Spleen (tissue), 11 donors: Measurements from ENCODE around the gene PSMB1. TPM values are rescaled to one million over a fixed set of nuclear protein-coding genes. Genes with fewer than 3 reads are reported as not detected.

Experiments
- DNase-seq: peaks from one replicate; pipeline ENCODE4 v3.0.0-alpha.2; 2020
- H3K27ac ChIP-seq, 8 donors: fragments of 200-600 bp; sonication (generic) in 7 of 8; 1 replicate in 4 of 8; 2 replicates in 4 of 8; pipeline versions ENCODE4 v1.5.0 to v1.8.0; 2016 to 2021; ENCODE audit warnings: inconsistent platforms in 4 of 8, mild to moderate bottlenecking in 4 of 8, moderate library complexity in 1 of 8
- H3K27me3 ChIP-seq, 7 donors: fragments of 200-600 bp; sonication (generic) in 6 of 7; replicated peaks in 1 of 7; 1 replicate in 4 of 7; 2 replicates in 3 of 7; pipeline versions ENCODE4 v1.5.0 to v1.8.0; 2016 to 2021; ENCODE audit warnings: inconsistent platforms in 3 of 7, mild to moderate bottlenecking in 1 of 7
- H3K36me3 ChIP-seq, 6 donors: fragments of 200-600 bp; sonication (generic) in 5 of 6; 1 replicate in 4 of 6; 2 replicates in 2 of 6; pipeline versions ENCODE4 v1.5.0 to v1.8.0; 2016 to 2021; ENCODE audit warnings: inconsistent platforms in 2 of 6
- H3K4me1 ChIP-seq, 6 donors: fragments of 200-600 bp; sonication (generic) in 5 of 6; 1 replicate in 3 of 6; 2 replicates in 3 of 6; pipeline versions ENCODE4 v1.5.0 to v1.8.0; 2016 to 2021; ENCODE audit warnings: inconsistent platforms in 3 of 6
- H3K4me3 ChIP-seq, 8 donors: fragments of 200-600 bp; sonication (generic) in 7 of 8; 1 replicate in 4 of 8; 2 replicates in 4 of 8; pipeline versions ENCODE4 v1.5.0 to v1.8.0; 2016 to 2021; ENCODE audit warnings: inconsistent platforms in 4 of 8, mild to moderate bottlenecking in 4 of 8, moderate library complexity in 2 of 8
- H3K9me3 ChIP-seq, 8 donors: fragments of 200-600 bp; sonication (generic) in 7 of 8; 1 replicate in 4 of 8; 2 replicates in 4 of 8; pipeline versions ENCODE4 v1.5.0 to v1.8.0; 2016 to 2021; ENCODE audit warnings: inconsistent platforms in 4 of 8
- POLR2A ChIP-seq, 3 donors: fragments of 450-650 bp; IDR thresholded peaks; one replicate each; pipeline ENCODE4 v1.5.1; 2017; ENCODE audit warnings: antibody characterized with exemption in 3 of 3, mild to moderate bottlenecking in 1 of 3
- POLR2AphosphoS5 ChIP-seq, 3 donors: sonication (generic); formaldehyde crosslinking; IDR thresholded peaks; one replicate each; pipeline ENCODE4 v1.5.1; 2017; ENCODE audit warnings: antibody characterized with exemption in 3 of 3
- WGBS, 5 donors: extraction: QIAGEN DNeasy Blood & Tissue Kit in 3 of 5; methylation state at CpG; one replicate each; pipeline versions ENCODE4 v1.1.5 to v1.1.7; 2013 to 2018; 5-methylcytosine and 5-hydroxymethylcytosine counted together
- intact Hi-C: fragments of 100-400 bp; cut with DNase I; formaldehyde crosslinking; loops from one replicate; pipeline ENCODE4 v1.15.0; 2023; ENCODE audit warnings: low total_unique reads
- polyA plus RNA-seq, 3 donors: library from polyadenylated mRNA; stranded (reverse); fragments of 200-250 nt; gene quantifications; one replicate each; pipeline ENCODE4 v1.2.1, GENCODE V29; 2013
- total RNA-seq, 7 donors: library from RNA; depleted of rRNA in 3 of 7; stranded (reverse); fragments of >200 nt in 3 of 7; fragmentation: NEBNext Ultra II Directional in 4 of 7; extraction: Animal tissue kit (Norgen Biotek cat#: 25700) in 4 of 7; gene quantifications; one replicate each; pipeline versions ENCODE4 v1.1.0 to v1.2.1, GENCODE V29; 2016 to 2021
- TF ChIP-seq, protein P1 (sequence below), 11 experiments: fragments of 200-600 bp in 7 of 11; fragments of 450-650 bp in 4 of 11; sonication (generic) in 4 of 11; IDR thresholded peaks in 8 of 11; conservative IDR thresholded peaks in 3 of 11; 1 replicate in 7 of 11; 2 replicates in 4 of 11; pipeline versions ENCODE4 v1.4.0 to v1.8.0; 2016 to 2021; ENCODE audit warnings: antibody characterized with exemption in 11 of 11, inconsistent platforms in 4 of 11, mild to moderate bottlenecking in 1 of 11
- donor health status: healthy with polysubstance abuse.
- donor health status: DM: no; HTN: no; CAD: no; lungs with moderate emphysema.
- donor health status: DM: no; HTN: no; CAD: no.
- donor health status: Bipolar disorder and iron deficiency.
- donor health status: healthy.
- donor health status: DM: no; HTN: no; CAD: no.
- donor health status: DM: yes; HTN: yes; CAD: no.

The PSMB1 gene
- total and polyA plus RNA-seq, 10 donors = 98.8 to 257 (median 131) TPM

DNA sequence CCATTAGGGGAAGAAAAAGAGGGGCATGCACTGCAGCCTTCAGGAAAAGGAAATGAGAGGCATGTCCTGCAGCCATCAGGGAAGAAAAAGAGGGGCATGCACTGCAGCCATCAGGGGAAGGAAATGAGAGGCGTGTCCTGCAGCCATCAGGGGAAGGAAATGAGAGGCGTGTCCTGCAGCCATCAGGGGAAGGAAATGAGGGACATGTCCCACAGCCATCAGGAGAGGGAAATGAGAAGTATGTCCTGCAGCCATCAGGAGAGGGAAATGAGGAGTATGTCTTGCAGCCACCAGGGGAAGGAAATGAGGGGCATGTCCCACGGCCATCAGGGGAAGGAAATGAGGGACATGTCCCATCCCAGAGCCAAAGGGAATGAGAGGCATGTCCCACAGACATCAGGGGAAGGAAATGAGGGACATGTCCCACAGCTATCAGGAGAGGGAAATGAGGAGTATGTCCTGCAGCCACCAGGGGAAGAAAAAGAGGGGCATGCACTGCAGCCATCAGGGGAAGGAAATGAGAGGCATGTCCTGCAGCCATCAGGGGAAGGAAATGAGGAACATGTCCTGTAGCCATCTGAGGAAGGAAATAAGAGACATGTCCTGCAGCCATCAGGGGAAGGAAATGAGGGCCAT, 52.0 kb downstream of the PSMB1 start:
- WGBS, 5 donors = 28 to 58% (median 47%) methylated on average over 3 of the region's 3 CpGs
- no peak for TF ChIP-seq POLR2A (IDR thresholded peaks at IDR 0.05)
- TF ChIP-seq POLR2AphosphoS5 (IDR thresholded peaks at IDR 0.05) = no peak
- TF ChIP-seq, protein P1, sequence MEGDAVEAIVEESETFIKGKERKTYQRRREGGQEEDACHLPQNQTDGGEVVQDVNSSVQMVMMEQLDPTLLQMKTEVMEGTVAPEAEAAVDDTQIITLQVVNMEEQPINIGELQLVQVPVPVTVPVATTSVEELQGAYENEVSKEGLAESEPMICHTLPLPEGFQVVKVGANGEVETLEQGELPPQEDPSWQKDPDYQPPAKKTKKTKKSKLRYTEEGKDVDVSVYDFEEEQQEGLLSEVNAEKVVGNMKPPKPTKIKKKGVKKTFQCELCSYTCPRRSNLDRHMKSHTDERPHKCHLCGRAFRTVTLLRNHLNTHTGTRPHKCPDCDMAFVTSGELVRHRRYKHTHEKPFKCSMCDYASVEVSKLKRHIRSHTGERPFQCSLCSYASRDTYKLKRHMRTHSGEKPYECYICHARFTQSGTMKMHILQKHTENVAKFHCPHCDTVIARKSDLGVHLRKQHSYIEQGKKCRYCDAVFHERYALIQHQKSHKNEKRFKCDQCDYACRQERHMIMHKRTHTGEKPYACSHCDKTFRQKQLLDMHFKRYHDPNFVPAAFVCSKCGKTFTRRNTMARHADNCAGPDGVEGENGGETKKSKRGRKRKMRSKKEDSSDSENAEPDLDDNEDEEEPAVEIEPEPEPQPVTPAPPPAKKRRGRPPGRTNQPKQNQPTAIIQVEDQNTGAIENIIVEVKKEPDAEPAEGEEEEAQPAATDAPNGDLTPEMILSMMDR (IDR thresholded peaks at IDR 0.05 in 8 of 11, conservative IDR thresholded peaks at IDR 0.05 in 3 of 11) = no peak
- no peak for DNase-seq
- Histone ChIP-seq H3K27ac (no peak overlapping the region), H3K4me1 (no peaks in the 10 kb centered on the region), H3K9me3 (peaks cover 0 to 23% (median 2%) of the 10 kb centered on the region in 8 donors), H3K4me3 (no peak overlapping the region), H3K36me3 (no peaks in the 10 kb centered on the region), H3K27me3 (peaks cover 0 to 83% (median 0%) of the 10 kb centered on the region in 7 donors)
- intact Hi-C loops = no loop called here

DNA sequence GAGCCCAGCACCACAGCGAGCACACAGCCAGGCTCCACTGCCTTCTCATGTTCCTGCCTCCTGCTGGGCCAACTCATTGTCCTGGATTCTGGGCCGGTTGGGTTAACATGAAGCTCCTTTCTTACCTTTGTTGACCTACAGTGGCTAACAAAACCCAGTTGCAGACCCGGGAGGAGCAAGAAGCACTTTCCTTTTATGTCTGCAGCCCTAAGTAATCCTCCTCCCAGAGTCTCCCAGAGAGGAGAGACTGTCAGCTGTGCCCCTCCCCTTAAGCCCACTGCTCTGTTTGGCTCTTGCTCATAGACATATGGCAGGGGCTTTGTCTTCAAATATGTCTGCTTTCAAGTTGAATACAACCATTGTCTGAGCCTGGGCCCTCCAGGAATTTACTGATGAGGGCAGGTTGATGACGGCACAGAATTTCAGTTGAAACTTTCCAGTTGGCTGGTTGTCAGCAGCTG, 55.2 kb downstream of the PSMB1 start:
- 32 to 47% (median 39%) methylated on average over 4 of the region's 4 CpGs for WGBS, 5 donors
- H3K27me3 ChIP-seq = peaks cover 0 to 56% (median 0%) of the 10 kb centered on the region in 7 donors
- intact Hi-C loops = no loop called here

DNA sequence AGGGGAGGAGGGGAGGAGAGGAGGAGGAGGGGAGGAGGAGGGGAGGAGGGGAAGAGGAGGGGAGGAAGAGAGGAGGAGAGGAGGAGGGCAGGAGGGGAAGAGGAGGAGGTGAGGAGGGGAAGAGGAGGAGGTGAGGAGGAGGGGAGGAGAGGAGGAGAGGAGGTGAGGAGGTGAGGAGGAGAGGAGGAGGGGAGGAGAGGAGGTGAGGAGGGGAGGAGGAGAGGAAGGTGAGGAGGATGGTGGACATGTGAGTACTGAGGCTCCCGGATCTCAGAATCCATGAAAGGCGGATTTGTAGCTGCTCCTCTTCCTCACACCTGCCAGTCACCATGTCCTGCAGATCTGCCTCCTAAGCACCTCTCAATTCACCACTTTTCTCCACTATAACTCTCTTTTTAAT, 59.8 kb downstream of the PSMB1 start:
- H3K9me3 ChIP-seq = no peaks in the 10 kb centered on the region
- DNase-seq = no peak
- no peaks in the 10 kb centered on the region for H3K36me3 ChIP-seq
- H3K4me1 ChIP-seq = no peaks in the 10 kb centered on the region
- no peak overlapping the region for H3K4me3 ChIP-seq
- H3K27ac ChIP-seq = no peak overlapping the region
- peaks cover 0 to 34% (median 0%) of the 10 kb centered on the region in 7 donors for H3K27me3 ChIP-seq
- no peak for TF ChIP-seq POLR2A (IDR thresholded peaks at IDR 0.05)
- intact Hi-C loops = no loop called here
- 87 to 97% (median 93%) methylated on average over 2 of the region's 2 CpGs for WGBS, 5 donors

More for the DNA sequence above, 55.2 kb downstream of the PSMB1 start:
- no peaks in the 10 kb centered on the region for H3K4me1 ChIP-seq
- TF ChIP-seq, protein P1 (IDR thresholded peaks at IDR 0.05 in 8 of 11, conservative IDR thresholded peaks at IDR 0.05 in 3 of 11) = no peak
- no peak for TF ChIP-seq POLR2A (IDR thresholded peaks at IDR 0.05)
- TF ChIP-seq POLR2AphosphoS5 (IDR thresholded peaks at IDR 0.05) = no peak
- peaks cover 0 to 18% (median 2%) of the 10 kb centered on the region in 8 donors for H3K9me3 ChIP-seq
- H3K36me3 ChIP-seq = no peaks in the 10 kb centered on the region
- H3K4me3 ChIP-seq = no peak overlapping the region
- no peak overlapping the region for H3K27ac ChIP-seq
- DNase-seq = no peak

DNA sequence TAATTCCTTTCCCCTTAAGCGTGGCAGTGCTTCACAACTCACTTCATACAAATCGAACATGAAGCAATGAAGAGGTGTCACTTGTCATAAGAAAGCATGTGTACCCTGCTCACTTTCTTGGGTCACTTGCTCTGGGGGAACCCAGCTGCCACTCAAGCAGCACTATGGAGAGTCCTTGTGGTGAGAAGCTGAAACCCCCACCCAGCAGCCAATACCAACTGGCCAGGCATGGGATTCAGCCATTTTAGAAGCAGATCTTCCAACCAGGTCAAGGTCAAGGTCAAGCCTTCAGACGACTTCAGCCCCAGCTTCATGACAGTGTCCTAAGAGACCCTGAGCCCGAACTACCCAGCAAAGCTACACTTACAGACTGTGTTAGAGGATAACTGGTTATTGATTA, 62.8 kb downstream of the PSMB1 start:
- H3K36me3 ChIP-seq = no peaks in the 10 kb centered on the region
- no peaks in the 10 kb centered on the region for H3K9me3 ChIP-seq
- no peaks in the 10 kb centered on the region for H3K4me1 ChIP-seq
- intact Hi-C loops = no loop called here
- H3K4me3 ChIP-seq = no peak overlapping the region
- peaks cover 0 to 18% (median 0%) of the 10 kb centered on the region in 7 donors for H3K27me3 ChIP-seq
- TF ChIP-seq POLR2AphosphoS5 (IDR thresholded peaks at IDR 0.05) (no peak), POLR2A (IDR thresholded peaks at IDR 0.05) (no peak)
- TF ChIP-seq, protein P1 (IDR thresholded peaks at IDR 0.05 in 8 of 11, conservative IDR thresholded peaks at IDR 0.05 in 3 of 11) = no peak
- no peak for DNase-seq
- WGBS, 5 donors = 67 to 85% (median 79%) methylated on average over 4 of the region's 4 CpGs
- H3K27ac ChIP-seq = no peak overlapping the region
